ENCODE measurements around the gene AFF3.

DNA sequence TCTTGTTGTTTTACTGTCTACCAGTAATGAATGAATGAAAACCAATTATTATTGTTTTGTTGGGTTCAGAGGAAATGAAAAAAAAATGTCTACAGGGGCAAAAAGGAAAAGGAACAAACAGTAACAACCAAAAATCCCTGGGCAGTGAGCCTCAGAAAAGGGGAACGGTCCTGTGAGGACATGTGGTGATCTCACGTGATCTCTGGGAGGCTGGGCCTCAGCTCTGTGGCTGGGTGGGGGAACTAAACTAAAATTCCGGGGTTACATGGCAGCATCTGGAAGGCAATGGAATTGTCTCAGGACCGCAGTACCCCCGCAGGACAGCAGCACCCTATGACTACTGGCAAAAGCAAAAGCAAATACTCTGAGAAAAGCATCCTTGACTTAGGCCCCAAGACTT is 80.1 kb downstream of the AFF3 start:
- TF ChIP-seq, protein P1, sequence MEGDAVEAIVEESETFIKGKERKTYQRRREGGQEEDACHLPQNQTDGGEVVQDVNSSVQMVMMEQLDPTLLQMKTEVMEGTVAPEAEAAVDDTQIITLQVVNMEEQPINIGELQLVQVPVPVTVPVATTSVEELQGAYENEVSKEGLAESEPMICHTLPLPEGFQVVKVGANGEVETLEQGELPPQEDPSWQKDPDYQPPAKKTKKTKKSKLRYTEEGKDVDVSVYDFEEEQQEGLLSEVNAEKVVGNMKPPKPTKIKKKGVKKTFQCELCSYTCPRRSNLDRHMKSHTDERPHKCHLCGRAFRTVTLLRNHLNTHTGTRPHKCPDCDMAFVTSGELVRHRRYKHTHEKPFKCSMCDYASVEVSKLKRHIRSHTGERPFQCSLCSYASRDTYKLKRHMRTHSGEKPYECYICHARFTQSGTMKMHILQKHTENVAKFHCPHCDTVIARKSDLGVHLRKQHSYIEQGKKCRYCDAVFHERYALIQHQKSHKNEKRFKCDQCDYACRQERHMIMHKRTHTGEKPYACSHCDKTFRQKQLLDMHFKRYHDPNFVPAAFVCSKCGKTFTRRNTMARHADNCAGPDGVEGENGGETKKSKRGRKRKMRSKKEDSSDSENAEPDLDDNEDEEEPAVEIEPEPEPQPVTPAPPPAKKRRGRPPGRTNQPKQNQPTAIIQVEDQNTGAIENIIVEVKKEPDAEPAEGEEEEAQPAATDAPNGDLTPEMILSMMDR (IDR thresholded peaks at IDR 0.05): no peak
- no peak for TF ChIP-seq POLR2A (IDR thresholded peaks at IDR 0.05)
